Measurements from ENCODE around the gene OR5H14. TPM values are rescaled to one million over a fixed set of nuclear protein-coding genes. Genes with fewer than 3 reads are reported as not detected.

Gene OR5H14
- total and polyA plus RNA-seq, 9 donors, result not detected

DNA sequence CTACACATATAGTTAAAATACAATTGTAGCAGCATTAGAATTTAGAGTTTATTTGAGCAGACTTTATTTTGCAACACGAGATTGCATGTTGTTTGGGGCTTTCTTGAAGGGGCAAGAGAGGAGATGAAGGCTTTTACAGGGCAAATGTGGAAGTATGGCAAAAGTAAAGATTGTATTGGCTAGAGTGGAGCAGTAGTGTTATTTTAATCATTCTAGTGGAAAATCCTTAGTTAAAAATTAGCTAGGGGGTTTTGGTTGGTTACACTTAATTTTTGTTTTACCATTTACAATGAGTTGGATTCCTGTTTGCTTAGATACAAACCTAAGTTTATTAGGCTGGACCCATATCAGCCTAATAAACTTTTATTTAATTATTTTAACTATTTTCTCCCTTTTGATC lies 23.8 kb downstream of the OR5H14 start:
- TF ChIP-seq EP300 (IDR thresholded peaks at IDR 0.05), result no peak
- TF ChIP-seq POLR2A (IDR thresholded peaks at IDR 0.05), result no peak
- TF ChIP-seq, protein P1, sequence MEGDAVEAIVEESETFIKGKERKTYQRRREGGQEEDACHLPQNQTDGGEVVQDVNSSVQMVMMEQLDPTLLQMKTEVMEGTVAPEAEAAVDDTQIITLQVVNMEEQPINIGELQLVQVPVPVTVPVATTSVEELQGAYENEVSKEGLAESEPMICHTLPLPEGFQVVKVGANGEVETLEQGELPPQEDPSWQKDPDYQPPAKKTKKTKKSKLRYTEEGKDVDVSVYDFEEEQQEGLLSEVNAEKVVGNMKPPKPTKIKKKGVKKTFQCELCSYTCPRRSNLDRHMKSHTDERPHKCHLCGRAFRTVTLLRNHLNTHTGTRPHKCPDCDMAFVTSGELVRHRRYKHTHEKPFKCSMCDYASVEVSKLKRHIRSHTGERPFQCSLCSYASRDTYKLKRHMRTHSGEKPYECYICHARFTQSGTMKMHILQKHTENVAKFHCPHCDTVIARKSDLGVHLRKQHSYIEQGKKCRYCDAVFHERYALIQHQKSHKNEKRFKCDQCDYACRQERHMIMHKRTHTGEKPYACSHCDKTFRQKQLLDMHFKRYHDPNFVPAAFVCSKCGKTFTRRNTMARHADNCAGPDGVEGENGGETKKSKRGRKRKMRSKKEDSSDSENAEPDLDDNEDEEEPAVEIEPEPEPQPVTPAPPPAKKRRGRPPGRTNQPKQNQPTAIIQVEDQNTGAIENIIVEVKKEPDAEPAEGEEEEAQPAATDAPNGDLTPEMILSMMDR (IDR thresholded peaks at IDR 0.05), result no peak
- H3K27ac ChIP-seq, result no peak overlapping the region
- DNase-seq, result no peak
- no peaks in the 10 kb centered on the region for H3K9me3 ChIP-seq
- H3K27me3 ChIP-seq, result no peaks in the 10 kb centered on the region
- H3K36me3 ChIP-seq, result no peaks in the 10 kb centered on the region
- H3K4me1 ChIP-seq (ENCODE audit: insufficient read depth), result no peaks in the 10 kb centered on the region
- H3K4me3 ChIP-seq, result no peak overlapping the region
- intact Hi-C loops (cut with DNase I), result no loop called here
- WGBS, 3 donors, result 35 to 59% (median 52%) methylated on average over 1 of the region's 1 CpG

DNA sequence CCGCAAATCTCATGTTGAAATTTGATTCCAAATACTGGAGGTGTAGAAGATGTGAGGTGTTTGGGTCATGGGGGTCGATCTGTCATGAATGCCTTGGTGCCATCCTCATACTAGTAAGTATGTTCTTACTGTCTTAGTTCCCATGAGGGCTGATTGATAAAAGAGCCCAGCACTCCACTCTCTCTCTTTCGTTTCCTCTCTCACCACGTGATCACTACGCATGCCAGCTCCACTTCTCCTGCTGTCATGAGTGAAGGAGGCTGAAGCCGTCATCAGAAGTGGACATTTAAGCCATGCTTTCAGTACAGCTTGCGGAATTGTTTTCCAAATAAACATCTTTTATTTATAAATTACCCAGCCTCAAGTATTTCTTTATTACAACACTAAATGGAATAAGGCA lies 25.3 kb downstream of the OR5H14 start:
- TF ChIP-seq, protein P1 (IDR thresholded peaks at IDR 0.05), result no peak
- TF ChIP-seq EP300 (IDR thresholded peaks at IDR 0.05), result no peak
- no peak for TF ChIP-seq POLR2A (IDR thresholded peaks at IDR 0.05)

DNA sequence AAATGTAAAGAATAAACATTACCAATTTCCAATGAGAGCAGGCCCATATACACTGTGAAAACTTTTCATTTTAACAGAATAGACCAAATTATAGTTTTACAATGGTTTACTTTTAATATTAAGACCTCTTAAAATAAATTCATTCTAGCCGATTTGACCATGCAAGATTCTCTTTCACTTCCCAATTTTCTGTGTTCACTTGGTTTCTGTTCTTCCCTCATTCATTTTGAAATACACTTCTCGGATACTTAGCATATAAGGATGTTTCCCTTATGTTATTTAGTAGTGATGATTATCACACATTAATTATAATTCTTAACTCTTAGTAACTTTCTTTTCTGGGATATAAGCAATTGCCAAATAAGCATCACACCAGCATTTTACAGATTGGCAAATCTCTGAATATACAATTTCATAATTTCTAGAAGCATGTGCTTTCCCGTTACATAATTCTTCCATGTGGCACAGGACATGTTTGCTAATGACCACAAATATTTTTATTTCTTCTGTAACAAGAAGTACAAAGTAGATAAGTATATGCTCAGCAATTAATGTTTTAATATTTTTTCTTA lies 33.1 kb downstream of the OR5H14 start:
- Histone ChIP-seq H3K27me3 (no peaks in the 10 kb centered on the region), H3K4me1 (ENCODE audit: insufficient read depth) (no peaks in the 10 kb centered on the region), H3K27ac (no peak overlapping the region), H3K4me3 (no peak overlapping the region), H3K9me3 (no peaks in the 10 kb centered on the region), H3K36me3 (no peaks in the 10 kb centered on the region)
- intact Hi-C loops (cut with DNase I), result no loop called here
- 76 to 85% (median 77%) methylated on average over 3 of the region's 3 CpGs for WGBS, 3 donors
- no peak for DNase-seq
- no peak for TF ChIP-seq POLR2A (IDR thresholded peaks at IDR 0.05)
- no peak for TF ChIP-seq EP300 (IDR thresholded peaks at IDR 0.05)
- TF ChIP-seq, protein P1 (IDR thresholded peaks at IDR 0.05), result no peak

More for the DNA sequence above, 25.3 kb downstream of the OR5H14 start:
- DNase-seq, result no peak
- Histone ChIP-seq H3K4me1 (ENCODE audit: insufficient read depth) (no peaks in the 10 kb centered on the region), H3K27me3 (no peaks in the 10 kb centered on the region), H3K4me3 (no peak overlapping the region), H3K27ac (no peak overlapping the region), H3K36me3 (no peaks in the 10 kb centered on the region), H3K9me3 (no peaks in the 10 kb centered on the region)
- WGBS, 3 donors, result 70 to 84% (median 74%) methylated on average over 7 of the region's 7 CpGs
- intact Hi-C loops (cut with DNase I), result no loop called here

DNA sequence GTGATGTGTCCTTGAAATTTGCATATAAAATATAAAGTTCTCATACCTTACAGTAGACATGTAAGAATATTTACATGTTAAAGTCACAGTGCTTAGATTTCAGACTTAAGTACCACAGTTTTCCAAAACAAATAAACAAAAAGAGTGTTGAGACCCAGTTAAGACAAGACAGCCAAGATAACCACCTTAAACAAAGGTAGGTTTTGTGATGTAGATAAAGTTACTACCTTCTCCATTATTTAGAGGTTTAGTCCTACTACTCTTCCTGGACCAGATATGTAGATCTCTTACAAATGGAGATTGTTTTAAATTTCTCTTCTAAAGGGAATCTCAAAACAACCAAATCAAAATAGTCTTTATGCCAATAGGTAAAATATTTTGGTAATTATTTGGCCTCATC lies 34.9 kb downstream of the OR5H14 start:
- Histone ChIP-seq H3K4me1 (ENCODE audit: insufficient read depth) (no peaks in the 10 kb centered on the region), H3K9me3 (no peaks in the 10 kb centered on the region), H3K27ac (no peak overlapping the region), H3K27me3 (no peaks in the 10 kb centered on the region), H3K36me3 (no peaks in the 10 kb centered on the region), H3K4me3 (no peak overlapping the region)
- intact Hi-C loops (cut with DNase I), result no loop called here
- no peak for DNase-seq
- TF ChIP-seq EP300 (IDR thresholded peaks at IDR 0.05) (no peak), POLR2A (IDR thresholded peaks at IDR 0.05) (no peak)
- TF ChIP-seq, protein P1 (IDR thresholded peaks at IDR 0.05), result no peak

Measured in ovary (tissue), 9 donors.